ENCODE measurements around the gene NUMBL. TPM values are rescaled to one million over a fixed set of nuclear protein-coding genes. Genes with fewer than 3 reads are reported as not detected.

Gene NUMBL
- total RNA-seq, 1 donor from 2014 or later, result 79.3 TPM

- no peak for FAIRE-seq
- TF ChIP-seq EZH2 (IDR thresholded peaks at IDR 0.05; ENCODE audit: insufficient read depth, low read length), result no peak
- TF ChIP-seq, protein P1, sequence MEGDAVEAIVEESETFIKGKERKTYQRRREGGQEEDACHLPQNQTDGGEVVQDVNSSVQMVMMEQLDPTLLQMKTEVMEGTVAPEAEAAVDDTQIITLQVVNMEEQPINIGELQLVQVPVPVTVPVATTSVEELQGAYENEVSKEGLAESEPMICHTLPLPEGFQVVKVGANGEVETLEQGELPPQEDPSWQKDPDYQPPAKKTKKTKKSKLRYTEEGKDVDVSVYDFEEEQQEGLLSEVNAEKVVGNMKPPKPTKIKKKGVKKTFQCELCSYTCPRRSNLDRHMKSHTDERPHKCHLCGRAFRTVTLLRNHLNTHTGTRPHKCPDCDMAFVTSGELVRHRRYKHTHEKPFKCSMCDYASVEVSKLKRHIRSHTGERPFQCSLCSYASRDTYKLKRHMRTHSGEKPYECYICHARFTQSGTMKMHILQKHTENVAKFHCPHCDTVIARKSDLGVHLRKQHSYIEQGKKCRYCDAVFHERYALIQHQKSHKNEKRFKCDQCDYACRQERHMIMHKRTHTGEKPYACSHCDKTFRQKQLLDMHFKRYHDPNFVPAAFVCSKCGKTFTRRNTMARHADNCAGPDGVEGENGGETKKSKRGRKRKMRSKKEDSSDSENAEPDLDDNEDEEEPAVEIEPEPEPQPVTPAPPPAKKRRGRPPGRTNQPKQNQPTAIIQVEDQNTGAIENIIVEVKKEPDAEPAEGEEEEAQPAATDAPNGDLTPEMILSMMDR (IDR thresholded peaks at IDR 0.05; ENCODE audit: insufficient read depth, low read depth, low read length), result no peak
Measured at GRCh38 chr19:40693896-40694295, 3.4 kb upstream of the NUMBL start.

DNA sequence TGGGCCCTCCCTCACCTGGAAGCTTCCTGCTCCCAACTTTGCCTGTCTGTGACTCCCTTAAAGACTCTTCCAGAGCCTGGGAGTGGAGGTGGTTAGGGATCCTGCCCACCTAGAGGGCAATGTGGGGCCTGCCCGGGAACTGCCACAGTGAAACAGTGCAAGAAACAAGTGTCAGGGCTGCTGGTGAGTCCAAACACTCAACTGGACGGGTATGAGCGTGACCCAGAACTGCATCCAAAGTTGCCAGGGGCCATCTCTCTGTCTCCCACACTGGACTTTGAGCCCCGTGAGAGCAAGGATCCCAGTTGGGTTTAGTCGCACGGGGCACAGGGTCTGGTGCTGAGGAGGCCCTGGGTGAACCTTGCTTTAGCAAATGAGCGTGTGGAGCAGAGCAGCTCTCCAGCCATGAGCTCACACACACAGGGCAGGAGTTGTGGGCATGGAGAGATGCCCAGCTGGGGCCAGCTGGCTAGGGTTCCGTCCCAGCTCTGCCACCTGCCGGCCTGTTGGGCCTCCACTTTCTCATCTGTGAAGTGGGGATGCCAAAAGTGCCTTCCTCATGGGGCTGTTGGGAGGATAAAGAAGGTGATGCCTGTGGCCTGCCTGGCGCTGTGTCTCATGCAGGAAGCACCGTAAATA is 2.8 kb upstream of the NUMBL start:
- no peaks in the 10 kb centered on the region for H3K27me3 Mint-ChIP-seq (ENCODE audit: low read depth, unreplicated experiment)
- peaks cover 23% of the 10 kb centered on the region for H3K4me1 ChIP-seq (ENCODE audit: insufficient read depth, low read length)
- H3K9ac ChIP-seq (ENCODE audit: low read length), result no peak overlapping the region
- H3K36me3 ChIP-seq (ENCODE audit: insufficient read depth, low read length), result no peaks in the 10 kb centered on the region
- no peak overlapping the region for H3K4me3 ChIP-seq (ENCODE audit: insufficient read depth, low read depth, low read length)
- peaks cover 12% of the 10 kb centered on the region for H4K20me1 ChIP-seq (ENCODE audit: insufficient read depth, low read length)
- no peak overlapping the region for H2AFZ ChIP-seq (ENCODE audit: low read depth, low read length)
- TF ChIP-seq EZH2 (IDR thresholded peaks at IDR 0.05; ENCODE audit: insufficient read depth, low read length), result no peak
- TF ChIP-seq, protein P1 (IDR thresholded peaks at IDR 0.05; ENCODE audit: insufficient read depth, low read depth, low read length), result no peak
- H3K79me2 ChIP-seq (ENCODE audit: insufficient read depth, low read length), result peaks cover 20% of the 10 kb centered on the region
- DNase-seq (ENCODE audit: low read depth) (no peak), FAIRE-seq (no peak)
- H3K9me3 ChIP-seq (ENCODE audit: insufficient read depth, low read depth, low read length), result no peaks in the 10 kb centered on the region
- no peak overlapping the region for H3K27ac Mint-ChIP-seq (ENCODE audit: unreplicated experiment)
- H3K4me3 Mint-ChIP-seq (ENCODE audit: unreplicated experiment), result no peak overlapping the region
- H3K27ac ChIP-seq (ENCODE audit: low read depth, low read length), result no peak overlapping the region
- H3K4me1 Mint-ChIP-seq (ENCODE audit: low read depth, unreplicated experiment), result peaks cover 5% of the 10 kb centered on the region
- no peaks in the 10 kb centered on the region for H3K9me3 Mint-ChIP-seq (ENCODE audit: unreplicated experiment)
- H3K36me3 Mint-ChIP-seq (ENCODE audit: low read depth, unreplicated experiment), result peaks cover 12% of the 10 kb centered on the region
- H3K4me2 ChIP-seq (ENCODE audit: low read length), result no peak overlapping the region
- no peaks in the 10 kb centered on the region for H3K27me3 ChIP-seq (ENCODE audit: insufficient read depth, low read length)

More at GRCh38 chr19:40693896-40694295, 3.4 kb upstream of the NUMBL start:
- H3K4me1 ChIP-seq (ENCODE audit: insufficient read depth, low read length), result peaks cover 17% of the 10 kb centered on the region
- H3K9ac ChIP-seq (ENCODE audit: low read length), result no peak overlapping the region
- no peak overlapping the region for H3K4me2 ChIP-seq (ENCODE audit: low read length)
- peaks cover 5% of the 10 kb centered on the region for H3K4me1 Mint-ChIP-seq (ENCODE audit: low read depth, unreplicated experiment)
- no peaks in the 10 kb centered on the region for H3K9me3 Mint-ChIP-seq (ENCODE audit: unreplicated experiment)
- no peak overlapping the region for H3K27ac ChIP-seq (ENCODE audit: low read depth, low read length)
- H4K20me1 ChIP-seq (ENCODE audit: insufficient read depth, low read length), result peaks cover 5% of the 10 kb centered on the region
- no peak overlapping the region for H3K27ac Mint-ChIP-seq (ENCODE audit: unreplicated experiment)
- peaks cover 14% of the 10 kb centered on the region for H3K79me2 ChIP-seq (ENCODE audit: insufficient read depth, low read length)
- peaks cover 12% of the 10 kb centered on the region for H3K36me3 Mint-ChIP-seq (ENCODE audit: low read depth, unreplicated experiment)
- no peaks in the 10 kb centered on the region for H3K27me3 ChIP-seq (ENCODE audit: insufficient read depth, low read length)
- H3K4me3 ChIP-seq (ENCODE audit: insufficient read depth, low read depth, low read length), result no peak overlapping the region
- no peaks in the 10 kb centered on the region for H3K9me3 ChIP-seq (ENCODE audit: insufficient read depth, low read depth, low read length)
- no peaks in the 10 kb centered on the region for H3K27me3 Mint-ChIP-seq (ENCODE audit: low read depth, unreplicated experiment)
- no peak for DNase-seq (ENCODE audit: low read depth)
- no peak overlapping the region for H2AFZ ChIP-seq (ENCODE audit: low read depth, low read length)
- no peaks in the 10 kb centered on the region for H3K36me3 ChIP-seq (ENCODE audit: insufficient read depth, low read length)
- H3K4me3 Mint-ChIP-seq (ENCODE audit: unreplicated experiment), result no peak overlapping the region

DNA sequence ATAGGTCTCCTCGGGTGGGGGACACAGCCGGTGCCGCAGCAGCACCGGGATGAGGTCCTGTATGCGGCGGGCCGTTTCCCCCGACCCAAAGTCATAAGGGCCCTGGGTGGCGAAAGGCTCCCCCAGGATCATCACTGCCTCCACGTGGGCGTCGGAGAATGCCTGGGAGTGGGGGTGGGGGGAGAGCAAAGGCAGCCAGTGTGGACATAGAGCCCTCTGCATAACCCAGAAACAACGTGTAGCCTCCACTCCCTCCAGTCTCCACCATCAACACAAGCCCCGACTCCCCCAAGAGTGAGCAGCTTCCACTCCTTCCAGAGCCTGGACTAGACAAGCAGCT is 1.7 kb upstream of the NUMBL start:
- no peak overlapping the region for H2AFZ ChIP-seq (ENCODE audit: low read depth, low read length)
- no peak overlapping the region for H3K4me3 ChIP-seq (ENCODE audit: insufficient read depth, low read depth, low read length)
- peaks cover 34% of the 10 kb centered on the region for H3K4me1 ChIP-seq (ENCODE audit: insufficient read depth, low read length)
- H3K4me3 Mint-ChIP-seq (ENCODE audit: unreplicated experiment), result no peak overlapping the region
- H3K9me3 ChIP-seq (ENCODE audit: insufficient read depth, low read depth, low read length), result no peaks in the 10 kb centered on the region
- FAIRE-seq (no peak), DNase-seq (ENCODE audit: low read depth) (no peak)
- peak overlapping the region; percentile 98 for H3K4me2 ChIP-seq (ENCODE audit: low read length)
- no peak for TF ChIP-seq EZH2 (IDR thresholded peaks at IDR 0.05; ENCODE audit: insufficient read depth, low read length)
- TF ChIP-seq, protein P1 (IDR thresholded peaks at IDR 0.05; ENCODE audit: insufficient read depth, low read depth, low read length), result no peak
- no peaks in the 10 kb centered on the region for H3K36me3 ChIP-seq (ENCODE audit: insufficient read depth, low read length)
- H3K36me3 Mint-ChIP-seq (ENCODE audit: low read depth, unreplicated experiment), result peaks cover 12% of the 10 kb centered on the region
- no peaks in the 10 kb centered on the region for H3K27me3 Mint-ChIP-seq (ENCODE audit: low read depth, unreplicated experiment)
- no peaks in the 10 kb centered on the region for H3K9me3 Mint-ChIP-seq (ENCODE audit: unreplicated experiment)
- no peaks in the 10 kb centered on the region for H3K27me3 ChIP-seq (ENCODE audit: insufficient read depth, low read length)
- peaks cover 31% of the 10 kb centered on the region for H3K79me2 ChIP-seq (ENCODE audit: insufficient read depth, low read length)
- H3K27ac Mint-ChIP-seq (ENCODE audit: unreplicated experiment), result no peak overlapping the region
- peaks cover 22% of the 10 kb centered on the region for H4K20me1 ChIP-seq (ENCODE audit: insufficient read depth, low read length)
- no peak overlapping the region for H3K27ac ChIP-seq (ENCODE audit: low read depth, low read length)
- peaks cover 5% of the 10 kb centered on the region for H3K4me1 Mint-ChIP-seq (ENCODE audit: low read depth, unreplicated experiment)
- H3K9ac ChIP-seq (ENCODE audit: low read length), result no peak overlapping the region

Measured in astrocyte (in vitro differentiated cells and primary cell).